Activated CD8-positive, alpha-beta T cell treated with anti-CD3 and anti-CD28 coated beads for 36 hours (primary cell): ENCODE measurements around the gene PRR23E. TPM values are rescaled to one million over a fixed set of nuclear protein-coding genes. Genes with fewer than 3 reads are reported as not detected.

Experiments used
- ATAC-seq: fragments of 200-7000 bp; cut with Tn5 transposase; one replicate; pipeline ENCODE4 v1.10.0; 2021; ENCODE audit warnings: mild to moderate bottlenecking, moderate library complexity
- CTCF ChIA-PET: fragments of 350-600 bp; sonication (Branson Sonifier 250); formaldehyde crosslinking; loops from one replicate; lab custom pipeline; 2021; ENCODE audit warnings: antibody characterized with exemption; lab: Charles Lee
- POLR2A ChIA-PET: fragments of 350-600 bp; sonication (Branson Sonifier 250); formaldehyde crosslinking; loops from one replicate; lab custom pipeline; 2021; ENCODE audit warnings: antibody characterized with exemption; lab: Charles Lee
- DNase-seq: peaks from one replicate; pipeline ENCODE4 v3.0.0-alpha.2; 2020
- H3K27ac Mint-ChIP-seq: one replicate; pipeline ENCODE4 v1.8.0; 2021; ENCODE audit warnings: mild to moderate bottlenecking, mixed read lengths
- H3K27me3 Mint-ChIP-seq: one replicate; pipeline ENCODE4 v1.8.0; 2021; ENCODE audit warnings: mixed read lengths
- H3K36me3 Mint-ChIP-seq: one replicate; pipeline ENCODE4 v1.8.0; 2021; ENCODE audit warnings: low read depth, mixed read lengths
- H3K4me1 Mint-ChIP-seq: one replicate; pipeline ENCODE4 v1.8.0; 2021; ENCODE audit warnings: low read depth, mixed read lengths
- H3K4me3 Mint-ChIP-seq: one replicate; pipeline ENCODE4 v1.8.0; 2021; ENCODE audit warnings: mild to moderate bottlenecking, moderate library complexity, mixed read lengths
- H3K9me3 Mint-ChIP-seq: one replicate; pipeline ENCODE4 v1.8.0; 2021; ENCODE audit warnings: mixed read lengths
- CTCF ChIP-seq: fragments of 200-600 bp; IDR thresholded peaks from one replicate; pipeline ENCODE4 v1.8.0; 2022; ENCODE audit warnings: antibody characterized with exemption, mild to moderate bottlenecking
- intact Hi-C: fragments of 100-400 bp; cut with micrococcal nuclease; formaldehyde crosslinking; loops from one replicate; pipeline ENCODE4 v1.10.0; 2022
- total RNA-seq, 2 experiments: library from RNA; stranded (reverse); gene quantifications; one replicate each; pipeline ENCODE4 v1.2.3, GENCODE V29; 2021

PRR23E gene
- total RNA-seq, 2 experiments from 2014 or later, result not detected

GRCh38 chr3:127204841-127205582, 12.1 kb downstream of the PRR23E start:
- Mint-ChIP-seq H3K4me3 (no peak overlapping the region), H3K4me1 (no peaks in the 10 kb centered on the region), H3K9me3 (peaks cover 6% of the 10 kb centered on the region), H3K27ac (no peak overlapping the region), H3K27me3 (peaks cover 3% of the 10 kb centered on the region), H3K36me3 (no peaks in the 10 kb centered on the region)
- ChIA-PET POLR2A (no interaction called here), CTCF (no interaction called here)
- DNase-seq (no peak), ATAC-seq (no peak)
- no peak for TF ChIP-seq CTCF
- intact Hi-C loops, result no loop called here

- CTCF ChIA-PET, result no interaction called here
- ATAC-seq (no peak), DNase-seq (no peak)
- intact Hi-C loops, result no loop called here
- Mint-ChIP-seq H3K9me3 (peaks cover 6% of the 10 kb centered on the region), H3K4me3 (no peak overlapping the region), H3K27me3 (peaks cover 1% of the 10 kb centered on the region), H3K27ac (no peak overlapping the region), H3K36me3 (no peaks in the 10 kb centered on the region), H3K4me1 (no peaks in the 10 kb centered on the region)
- no peak for TF ChIP-seq CTCF
- POLR2A ChIA-PET, result no interaction called here
Measured at GRCh38 chr3:127206154-127206553, 13.2 kb downstream of the PRR23E start.

- peaks cover 6% of the 10 kb centered on the region for H3K9me3 Mint-ChIP-seq
- ATAC-seq (no peak), DNase-seq (no peak)
- no peaks in the 10 kb centered on the region for H3K36me3 Mint-ChIP-seq
- no peak for TF ChIP-seq CTCF
- POLR2A ChIA-PET, result no interaction called here
- no peak overlapping the region for H3K4me3 Mint-ChIP-seq
- H3K4me1 Mint-ChIP-seq, result no peaks in the 10 kb centered on the region
- CTCF ChIA-PET, result no interaction called here
- intact Hi-C loops, result no loop called here
- peaks cover 2% of the 10 kb centered on the region for H3K27me3 Mint-ChIP-seq
- H3K27ac Mint-ChIP-seq, result no peak overlapping the region
Measured at GRCh38 chr3:127206611-127207516, 13.9 kb downstream of the PRR23E start.

- Mint-ChIP-seq H3K4me1 (no peaks in the 10 kb centered on the region), H3K27me3 (peaks cover 2% of the 10 kb centered on the region), H3K36me3 (no peaks in the 10 kb centered on the region), H3K4me3 (no peak overlapping the region), H3K27ac (no peak overlapping the region), H3K9me3 (no peaks in the 10 kb centered on the region)
- no peak for TF ChIP-seq CTCF
- ATAC-seq, result no peak
- POLR2A ChIA-PET, result no interaction called here
- no peak for DNase-seq
- CTCF ChIA-PET, result no interaction called here
- intact Hi-C loops, result no loop called here
Measured at GRCh38 chr3:127207727-127208482, 15.0 kb downstream of the PRR23E start.
